Activated CD4-positive, alpha-beta memory T cell treated with anti-CD3 and anti-CD28 coated beads, Interleukin-2, amount 10 ng/mL, durations not matched to agents 7 days and 5 days (primary cell): ENCODE results near the gene BCAT1. TPM values are rescaled to one million over a fixed set of nuclear protein-coding genes. Genes with fewer than 3 reads are reported as not detected.
"Not testable (repeated sequence)": the region's sequence is repeated elsewhere in the genome, so short reads cannot be mapped to it uniquely, and the experiment has no call there.

Experiments
- CTCF ChIA-PET: fragments of 350-600 bp; sonication (Branson Sonifier 250); formaldehyde crosslinking; loops from one replicate; lab custom pipeline; 2021; ENCODE audit warnings: antibody characterized with exemption, inconsistent platforms; lab: Charles Lee
- POLR2A ChIA-PET: fragments of 350-600 bp; sonication (Branson Sonifier 250); formaldehyde crosslinking; loops from one replicate; lab custom pipeline; 2021; ENCODE audit warnings: antibody characterized with exemption; lab: Charles Lee
- DNase-seq: peaks from one replicate; pipeline ENCODE4 v3.0.0-alpha.2; 2020
- H3K27ac Mint-ChIP-seq: one replicate; pipeline ENCODE4 v1.8.0; 2021; ENCODE audit warnings: mild to moderate bottlenecking, mixed read lengths
- H3K27me3 Mint-ChIP-seq: one replicate; pipeline ENCODE4 v1.8.0; 2021; ENCODE audit warnings: mixed read lengths
- H3K36me3 Mint-ChIP-seq: one replicate; pipeline ENCODE4 v1.8.0; 2021; ENCODE audit warnings: low read depth, mixed read lengths
- H3K4me1 Mint-ChIP-seq: one replicate; pipeline ENCODE4 v1.8.0; 2021; ENCODE audit warnings: mixed read lengths
- H3K4me3 Mint-ChIP-seq: one replicate; pipeline ENCODE4 v1.8.0; 2021; ENCODE audit warnings: mild to moderate bottlenecking, mixed read lengths
- H3K9me3 Mint-ChIP-seq: one replicate; pipeline ENCODE4 v1.8.0; 2021; ENCODE audit warnings: mixed read lengths
- total RNA-seq, 2 experiments: library from RNA; stranded (reverse); gene quantifications; one replicate each; pipeline ENCODE4 v1.2.3, GENCODE V29; 2021

Gene BCAT1
- total RNA-seq, 2 experiments from 2014 or later: 22.8 to 24.8 TPM

DNA sequence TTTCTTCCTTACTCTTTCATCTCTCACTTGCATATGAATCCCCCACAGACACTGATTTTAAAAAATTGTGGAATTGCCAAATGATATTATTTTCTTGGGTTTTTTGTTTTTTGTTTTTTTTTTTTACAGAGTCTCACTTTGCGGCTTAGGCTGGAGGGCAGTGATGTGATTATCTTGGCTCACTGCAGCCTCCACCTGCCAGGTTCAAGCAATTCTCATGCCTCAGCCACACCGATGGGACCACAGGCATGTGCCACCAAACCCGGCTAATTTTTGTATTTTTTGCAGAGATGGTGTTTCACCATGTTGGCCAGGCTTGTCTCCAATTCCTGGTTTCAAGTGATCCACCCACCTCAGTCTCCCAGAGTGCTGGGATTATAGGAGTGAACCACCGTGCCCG lies 68.2 kb downstream of the BCAT1 start:
- POLR2A ChIA-PET: no interaction called here
- DNase-seq: no peak
- Mint-ChIP-seq H3K27me3 (no peaks in the 10 kb centered on the region), H3K4me1 (no peaks in the 10 kb centered on the region), H3K4me3 (no peak overlapping the region), H3K27ac (no peak overlapping the region), H3K9me3 (no peaks in the 10 kb centered on the region), H3K36me3 (no peaks in the 10 kb centered on the region)
- CTCF ChIA-PET: no interaction called here

DNA sequence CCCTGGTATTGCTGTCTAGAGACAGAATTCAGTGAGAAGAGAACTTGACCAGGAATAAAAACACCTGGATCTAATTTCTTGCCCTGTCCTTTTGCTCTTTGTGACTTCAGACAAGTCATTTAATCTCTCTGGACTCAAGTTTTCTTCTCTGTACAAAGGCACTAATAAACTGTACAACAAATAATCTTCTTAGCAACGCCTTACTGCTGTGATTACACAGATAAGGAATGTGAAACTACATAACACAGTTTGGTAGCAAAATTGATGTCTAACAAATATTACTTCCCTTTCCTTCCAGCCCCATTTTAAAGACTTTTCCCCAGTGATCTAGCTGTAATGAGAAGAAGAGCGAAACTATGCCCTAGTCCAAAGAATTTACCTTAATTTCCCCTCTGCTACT lies 69.3 kb downstream of the BCAT1 start:
- DNase-seq: no peak
- no peaks in the 10 kb centered on the region for H3K4me1 Mint-ChIP-seq
- no peaks in the 10 kb centered on the region for H3K9me3 Mint-ChIP-seq
- H3K4me3 Mint-ChIP-seq: no peak overlapping the region
- no peaks in the 10 kb centered on the region for H3K36me3 Mint-ChIP-seq
- POLR2A ChIA-PET: no interaction called here
- no peaks in the 10 kb centered on the region for H3K27me3 Mint-ChIP-seq
- H3K27ac Mint-ChIP-seq: no peak overlapping the region
- CTCF ChIA-PET: no interaction called here

DNA sequence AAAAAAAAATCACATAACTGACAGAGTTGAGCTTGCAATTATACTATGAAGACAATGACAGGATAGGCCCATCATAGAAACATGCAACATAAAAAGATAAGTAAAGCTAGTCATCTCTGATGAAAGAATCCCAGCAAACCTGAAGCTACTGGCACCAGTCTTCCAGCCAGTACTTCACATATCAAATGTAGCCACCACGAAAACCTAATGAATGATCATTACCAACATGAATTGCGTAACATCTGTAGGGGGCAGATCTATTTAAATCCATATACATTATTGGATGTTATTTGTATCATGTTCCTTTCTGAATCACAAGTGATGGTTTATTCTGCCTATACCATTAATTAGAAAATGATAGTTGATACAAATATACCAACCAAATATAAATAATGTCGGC lies 73.9 kb downstream of the BCAT1 start:
- Mint-ChIP-seq H3K27ac (no peak overlapping the region), H3K36me3 (peaks cover 2% of the 10 kb centered on the region), H3K4me1 (no peaks in the 10 kb centered on the region), H3K27me3 (no peaks in the 10 kb centered on the region), H3K9me3 (no peaks in the 10 kb centered on the region), H3K4me3 (no peak overlapping the region)
- ChIA-PET POLR2A (no interaction called here), CTCF (no interaction called here)
- DNase-seq: no peak

DNA sequence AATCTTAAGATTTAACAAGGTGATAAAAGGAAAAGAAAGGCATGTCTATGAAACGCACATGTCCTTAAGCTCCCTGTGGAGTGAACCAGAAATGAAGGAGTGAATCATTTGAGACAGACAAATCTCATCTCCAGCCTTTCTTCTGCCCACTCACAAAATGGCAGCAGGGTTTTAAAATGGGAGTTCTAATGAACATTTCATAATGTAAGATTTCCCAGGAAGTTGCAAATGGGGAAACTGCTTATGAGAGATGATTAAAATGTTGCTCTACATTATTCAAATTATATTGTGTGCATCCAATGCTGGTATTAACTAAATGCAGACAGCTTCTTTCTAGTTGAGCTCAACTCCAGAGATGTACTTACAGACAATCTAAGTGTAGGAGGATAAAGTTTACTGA lies 76.7 kb downstream of the BCAT1 start:
- POLR2A ChIA-PET: no interaction called here
- no peak for DNase-seq
- H3K4me3 Mint-ChIP-seq: no peak overlapping the region
- H3K27ac Mint-ChIP-seq: no peak overlapping the region
- no peaks in the 10 kb centered on the region for H3K27me3 Mint-ChIP-seq
- CTCF ChIA-PET: interaction anchor here (1.0 kb wide), 1 partner anchor 23 kb away, joined by 3 read pairs; no protein-coding TSS in a partner anchor
- peaks cover 2% of the 10 kb centered on the region for H3K36me3 Mint-ChIP-seq
- H3K4me1 Mint-ChIP-seq: no peaks in the 10 kb centered on the region
- H3K9me3 Mint-ChIP-seq: no peaks in the 10 kb centered on the region

DNA sequence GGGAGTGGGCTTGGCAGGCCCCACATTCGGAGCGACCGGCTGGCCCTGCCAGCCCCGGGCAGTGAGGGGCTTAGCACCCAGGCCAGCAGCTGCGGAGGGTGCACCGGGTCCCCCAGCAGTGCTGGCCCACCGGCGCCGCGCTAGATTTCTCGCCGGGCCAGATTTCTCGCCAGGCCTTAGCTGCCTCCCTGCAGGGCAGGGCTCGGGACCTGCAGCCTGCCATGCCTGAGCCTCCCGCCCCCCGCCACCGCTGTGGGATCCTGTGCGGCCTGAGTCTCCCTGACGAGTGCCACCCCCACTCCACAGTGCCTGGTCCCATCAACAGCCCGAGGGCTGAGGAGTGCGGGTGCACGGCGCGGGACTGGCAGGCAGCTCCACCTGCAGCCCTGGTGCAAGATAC lies 82.8 kb downstream of the BCAT1 start:
- H3K27me3 Mint-ChIP-seq, CTCF ChIA-PET, H3K36me3 Mint-ChIP-seq, H3K27ac Mint-ChIP-seq, H3K9me3 Mint-ChIP-seq, DNase-seq, H3K4me3 Mint-ChIP-seq, POLR2A ChIA-PET: not testable (repeated sequence)
- H3K4me1 Mint-ChIP-seq: peaks cover 16% of the 10 kb centered on the region

DNA sequence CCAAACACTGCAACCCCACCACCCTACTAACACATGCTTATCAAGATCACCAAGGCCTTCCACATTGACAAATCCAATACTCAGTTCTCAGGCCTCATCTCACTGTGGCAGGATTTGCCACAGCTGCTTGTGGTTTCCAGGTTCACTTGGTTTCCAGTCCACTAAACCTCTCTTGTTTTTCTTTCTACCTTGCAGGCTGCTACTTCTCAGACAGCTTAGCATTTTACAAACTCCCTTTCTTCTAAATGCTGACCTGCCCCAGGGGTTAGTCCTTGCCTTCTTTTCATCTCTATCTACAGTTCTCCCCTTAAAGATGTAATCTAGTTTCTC lies 84.1 kb downstream of the BCAT1 start:
- CTCF ChIA-PET: no interaction called here
- Mint-ChIP-seq H3K4me3 (no peak overlapping the region), H3K27me3 (no peaks in the 10 kb centered on the region), H3K27ac (no peak overlapping the region), H3K36me3 (peaks cover 6% of the 10 kb centered on the region), H3K9me3 (peaks cover 8% of the 10 kb centered on the region), H3K4me1 (peaks cover 16% of the 10 kb centered on the region)
- no peak for DNase-seq
- POLR2A ChIA-PET: no interaction called here

DNA sequence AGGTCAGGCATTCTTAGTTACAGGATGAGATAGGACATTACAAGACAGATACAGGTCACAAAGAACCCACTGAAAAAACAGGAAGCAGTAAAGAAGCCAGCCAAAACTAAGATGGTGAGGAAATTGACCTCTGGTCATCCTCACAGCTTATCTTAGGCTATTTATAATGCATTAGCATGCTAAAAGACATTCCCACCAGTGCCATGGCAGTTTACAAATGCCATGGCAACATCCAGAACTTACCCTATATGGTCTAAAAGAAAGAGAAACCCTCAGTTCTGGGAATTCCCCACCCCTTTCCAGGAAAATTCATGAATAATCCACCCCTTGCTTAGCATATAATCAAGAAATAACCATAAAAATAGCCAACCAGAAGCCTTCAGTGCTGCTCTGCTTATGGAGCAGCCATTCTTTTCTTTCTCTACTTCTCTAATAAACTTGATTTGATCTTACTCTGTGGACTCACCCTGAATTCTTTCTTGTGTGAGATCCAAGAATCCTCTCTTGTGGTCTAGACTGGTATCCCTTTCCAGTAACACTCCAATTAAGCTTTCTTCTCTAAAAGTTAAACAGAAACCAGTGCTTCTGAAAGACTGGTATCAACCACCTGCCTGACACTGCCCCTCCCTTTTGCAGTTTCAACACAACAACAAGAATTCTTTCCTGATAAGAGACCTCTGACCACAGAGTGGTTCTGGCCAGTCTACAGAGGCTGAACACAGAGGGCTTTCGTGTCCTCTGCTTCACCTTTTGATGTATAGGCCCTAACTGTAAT lies 86.9 kb downstream of the BCAT1 start:
- POLR2A ChIA-PET: no interaction called here
- peaks cover 6% of the 10 kb centered on the region for H3K36me3 Mint-ChIP-seq
- H3K27ac Mint-ChIP-seq: no peak overlapping the region
- peaks cover 16% of the 10 kb centered on the region for H3K4me1 Mint-ChIP-seq
- no peaks in the 10 kb centered on the region for H3K27me3 Mint-ChIP-seq
- CTCF ChIA-PET: no interaction called here
- no peak overlapping the region for H3K4me3 Mint-ChIP-seq
- H3K9me3 Mint-ChIP-seq: peaks cover 7% of the 10 kb centered on the region
- DNase-seq: no peak

DNA sequence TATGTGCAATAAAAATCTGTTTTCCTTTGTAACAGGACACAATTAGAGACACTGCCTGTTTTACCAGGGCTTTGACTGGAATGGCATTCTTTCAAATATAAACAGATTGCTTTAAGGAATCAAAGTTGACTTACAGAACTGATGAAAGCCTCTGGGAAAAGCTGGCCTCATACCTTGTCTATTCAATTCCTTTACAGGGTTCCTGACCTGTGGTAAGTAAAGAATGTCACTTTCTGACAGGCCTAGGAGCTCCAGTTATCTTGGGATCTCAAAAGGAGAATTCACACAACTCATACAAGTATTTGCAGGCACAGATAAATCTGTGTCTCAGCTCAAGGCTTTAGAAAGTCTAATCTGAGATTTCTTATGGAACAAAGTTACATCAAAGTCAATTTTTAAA lies 88.4 kb downstream of the BCAT1 start:
- Mint-ChIP-seq H3K36me3 (peaks cover 3% of the 10 kb centered on the region), H3K27ac (no peak overlapping the region), H3K4me3 (no peak overlapping the region), H3K9me3 (peaks cover 3% of the 10 kb centered on the region), H3K4me1 (peaks cover 16% of the 10 kb centered on the region), H3K27me3 (no peaks in the 10 kb centered on the region)
- ChIA-PET POLR2A (no interaction called here), CTCF (no interaction called here)
- DNase-seq: no peak

DNA sequence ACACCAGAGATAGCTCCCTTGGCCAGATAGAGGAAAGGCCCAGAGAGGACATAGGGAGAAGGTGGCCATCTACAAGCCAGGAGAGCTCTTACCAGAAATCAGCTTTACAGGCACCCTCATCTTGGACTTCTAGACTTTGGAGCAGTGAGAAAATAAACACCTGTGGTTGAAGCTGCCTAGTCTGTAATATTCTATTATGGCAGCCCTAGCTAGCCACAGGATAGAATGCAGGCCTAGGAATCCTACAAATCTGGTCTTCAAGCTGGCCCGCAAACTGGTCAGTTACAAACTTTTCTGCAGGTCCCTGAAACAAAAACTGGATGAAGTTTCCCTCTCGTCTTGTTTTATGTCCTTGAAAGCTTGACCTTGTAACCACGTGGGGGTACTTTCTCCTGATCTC lies 92.4 kb downstream of the BCAT1 start:
- ChIA-PET POLR2A (no interaction called here), CTCF (interaction anchor here (0.9 to 1.0 kb wide), 2 partner anchors 135 to 273 kb away, joined by 3 read pairs; no protein-coding TSS in a partner anchor)
- Mint-ChIP-seq H3K9me3 (peaks cover 3% of the 10 kb centered on the region), H3K27ac (no peak overlapping the region), H3K4me1 (peaks cover 2% of the 10 kb centered on the region), H3K27me3 (peaks cover 3% of the 10 kb centered on the region), H3K36me3 (peaks cover 3% of the 10 kb centered on the region), H3K4me3 (no peak overlapping the region)
- DNase-seq: no peak

DNA sequence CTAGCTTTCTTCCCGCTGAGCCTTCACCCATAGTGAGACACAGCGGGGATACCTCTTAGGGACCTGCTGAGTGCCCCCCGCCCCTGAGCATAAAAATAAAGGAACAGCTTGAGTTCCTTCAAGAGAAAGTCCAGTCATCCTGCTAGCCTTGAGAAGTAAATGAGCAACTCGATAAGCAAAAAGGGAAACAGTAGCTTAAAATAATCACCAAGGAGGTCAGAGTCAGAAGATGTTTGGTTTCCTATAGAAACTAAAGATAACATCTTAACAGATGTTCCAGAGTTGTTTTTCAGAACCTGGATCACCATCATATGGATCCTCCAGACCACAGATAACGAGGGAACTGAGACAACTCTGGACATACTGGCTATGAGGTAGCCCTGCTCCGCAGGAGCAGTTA lies 94.0 kb downstream of the BCAT1 start:
- ChIA-PET CTCF (no interaction called here), POLR2A (no interaction called here)
- no peaks in the 10 kb centered on the region for H3K36me3 Mint-ChIP-seq
- H3K4me1 Mint-ChIP-seq: peaks cover 2% of the 10 kb centered on the region
- DNase-seq: no peak
- peaks cover 9% of the 10 kb centered on the region for H3K27me3 Mint-ChIP-seq
- H3K9me3 Mint-ChIP-seq: no peaks in the 10 kb centered on the region
- H3K27ac Mint-ChIP-seq: no peak overlapping the region
- no peak overlapping the region for H3K4me3 Mint-ChIP-seq

DNA sequence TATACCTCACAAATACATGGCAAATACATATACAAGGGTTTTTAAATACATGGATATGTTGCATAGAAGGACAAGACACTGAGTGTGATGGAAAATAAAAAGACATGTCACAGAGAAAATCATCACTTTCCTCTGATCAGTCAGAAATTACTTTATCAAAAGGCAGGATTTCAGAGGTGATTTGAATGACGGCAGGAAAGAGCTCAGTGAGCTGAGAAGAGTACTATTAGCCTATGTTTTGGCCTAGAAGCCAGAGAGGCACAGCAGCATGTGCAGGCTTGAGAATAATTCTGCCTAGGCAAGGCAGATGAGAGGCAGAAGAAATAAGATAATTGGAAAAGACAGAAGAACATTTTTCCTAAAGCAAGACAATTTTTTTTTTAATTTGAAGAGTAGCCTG lies 94.9 kb downstream of the BCAT1 start:
- no peak for DNase-seq
- Mint-ChIP-seq H3K4me1 (peaks cover 2% of the 10 kb centered on the region), H3K4me3 (no peak overlapping the region), H3K27me3 (peaks cover 9% of the 10 kb centered on the region), H3K9me3 (no peaks in the 10 kb centered on the region), H3K36me3 (no peaks in the 10 kb centered on the region), H3K27ac (no peak overlapping the region)
- CTCF ChIA-PET: interaction anchor here (0.5 kb wide), 1 partner anchor 107 kb away, joined by 3 read pairs; no protein-coding TSS in a partner anchor
- POLR2A ChIA-PET: no interaction called here

DNA sequence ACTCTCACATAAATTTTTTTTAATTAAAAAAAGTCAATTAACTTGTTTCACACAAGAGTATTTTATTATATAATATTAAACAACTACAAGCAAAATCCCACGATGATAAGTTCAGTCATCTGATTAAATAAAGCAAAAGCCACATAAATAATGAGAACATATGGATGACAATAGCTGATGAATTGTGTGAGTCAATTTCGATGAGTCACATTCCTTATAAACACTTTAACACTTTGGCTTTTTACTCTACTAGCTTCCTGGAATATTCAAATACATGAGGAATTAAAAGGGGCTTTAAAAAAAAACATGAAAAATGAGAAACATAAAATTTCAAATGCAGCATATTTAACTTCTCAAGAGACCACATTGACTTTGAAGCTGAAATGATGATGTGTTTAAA lies 95.3 kb downstream of the BCAT1 start:
- CTCF ChIA-PET: interaction anchor here (0.5 kb wide), 1 partner anchor 108 kb away, joined by 3 read pairs; no protein-coding TSS in a partner anchor
- Mint-ChIP-seq H3K4me1 (peaks cover 2% of the 10 kb centered on the region), H3K36me3 (no peaks in the 10 kb centered on the region), H3K27me3 (peaks cover 9% of the 10 kb centered on the region), H3K4me3 (no peak overlapping the region), H3K9me3 (no peaks in the 10 kb centered on the region), H3K27ac (no peak overlapping the region)
- DNase-seq: no peak
- POLR2A ChIA-PET: no interaction called here

DNA sequence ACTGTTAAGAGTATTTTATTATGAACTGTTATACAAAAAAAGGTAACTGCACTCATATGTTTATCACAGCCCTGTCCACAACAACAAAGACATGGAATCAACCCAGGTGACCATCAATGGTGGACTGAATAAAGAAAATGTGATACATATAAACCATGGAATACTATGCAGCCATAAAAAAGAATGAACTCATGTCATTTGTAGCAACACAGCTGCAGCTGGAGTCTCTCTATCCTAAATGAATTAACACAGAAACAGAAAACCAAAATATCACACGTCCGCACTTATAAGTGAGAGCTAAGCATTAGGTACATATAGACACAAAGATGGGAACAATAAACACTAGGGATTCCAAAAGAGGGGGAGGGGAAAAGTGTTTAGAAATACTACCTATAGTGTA lies 95.8 kb downstream of the BCAT1 start:
- CTCF ChIA-PET: interaction anchor here (1.5 kb wide), 1 partner anchor 99 kb away, joined by 3 read pairs; no protein-coding TSS in a partner anchor
- no peak overlapping the region for H3K27ac Mint-ChIP-seq
- H3K4me1 Mint-ChIP-seq: peaks cover 2% of the 10 kb centered on the region
- H3K36me3 Mint-ChIP-seq: no peaks in the 10 kb centered on the region
- H3K4me3 Mint-ChIP-seq: no peak overlapping the region
- peaks cover 9% of the 10 kb centered on the region for H3K27me3 Mint-ChIP-seq
- no peaks in the 10 kb centered on the region for H3K9me3 Mint-ChIP-seq
- POLR2A ChIA-PET: no interaction called here
- DNase-seq: no peak

DNA sequence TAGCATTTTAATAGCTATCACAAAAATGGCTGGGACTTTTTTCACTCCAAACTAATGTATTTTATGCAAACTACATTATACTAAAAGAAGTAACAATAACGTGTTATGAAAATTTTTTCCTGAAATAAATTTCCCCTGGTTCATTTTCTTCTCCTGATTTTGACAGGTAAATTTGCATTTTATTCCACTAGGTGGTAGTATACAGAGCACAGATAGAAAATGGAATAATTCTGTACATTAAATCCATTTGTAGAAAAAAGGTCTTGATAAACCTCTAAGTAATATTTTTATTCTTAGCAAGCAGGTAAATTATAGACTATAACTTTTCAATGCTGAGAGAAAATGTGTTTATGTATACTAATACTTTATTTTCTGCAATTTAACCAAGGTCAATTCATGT lies 96.5 kb downstream of the BCAT1 start:
- no peak for DNase-seq
- Mint-ChIP-seq H3K9me3 (no peaks in the 10 kb centered on the region), H3K4me1 (peaks cover 2% of the 10 kb centered on the region), H3K4me3 (no peak overlapping the region), H3K27ac (no peak overlapping the region), H3K36me3 (no peaks in the 10 kb centered on the region), H3K27me3 (peaks cover 9% of the 10 kb centered on the region)
- ChIA-PET POLR2A (no interaction called here), CTCF (interaction anchor here (0.9 to 1.5 kb wide), 4 partner anchors 13 to 100 kb away, joined by 3 to 6 read pairs (median 4); no protein-coding TSS in a partner anchor)
